ENCODE data around the gene SHMT1.
A peak's percentile ranks its signal among the peaks of the same experiment; 100 is the strongest.
"Not testable (repeated sequence)": the region's sequence is repeated elsewhere in the genome, so short reads cannot be mapped to it uniquely, and the experiment has no call there.

The SHMT1 gene

DNA sequence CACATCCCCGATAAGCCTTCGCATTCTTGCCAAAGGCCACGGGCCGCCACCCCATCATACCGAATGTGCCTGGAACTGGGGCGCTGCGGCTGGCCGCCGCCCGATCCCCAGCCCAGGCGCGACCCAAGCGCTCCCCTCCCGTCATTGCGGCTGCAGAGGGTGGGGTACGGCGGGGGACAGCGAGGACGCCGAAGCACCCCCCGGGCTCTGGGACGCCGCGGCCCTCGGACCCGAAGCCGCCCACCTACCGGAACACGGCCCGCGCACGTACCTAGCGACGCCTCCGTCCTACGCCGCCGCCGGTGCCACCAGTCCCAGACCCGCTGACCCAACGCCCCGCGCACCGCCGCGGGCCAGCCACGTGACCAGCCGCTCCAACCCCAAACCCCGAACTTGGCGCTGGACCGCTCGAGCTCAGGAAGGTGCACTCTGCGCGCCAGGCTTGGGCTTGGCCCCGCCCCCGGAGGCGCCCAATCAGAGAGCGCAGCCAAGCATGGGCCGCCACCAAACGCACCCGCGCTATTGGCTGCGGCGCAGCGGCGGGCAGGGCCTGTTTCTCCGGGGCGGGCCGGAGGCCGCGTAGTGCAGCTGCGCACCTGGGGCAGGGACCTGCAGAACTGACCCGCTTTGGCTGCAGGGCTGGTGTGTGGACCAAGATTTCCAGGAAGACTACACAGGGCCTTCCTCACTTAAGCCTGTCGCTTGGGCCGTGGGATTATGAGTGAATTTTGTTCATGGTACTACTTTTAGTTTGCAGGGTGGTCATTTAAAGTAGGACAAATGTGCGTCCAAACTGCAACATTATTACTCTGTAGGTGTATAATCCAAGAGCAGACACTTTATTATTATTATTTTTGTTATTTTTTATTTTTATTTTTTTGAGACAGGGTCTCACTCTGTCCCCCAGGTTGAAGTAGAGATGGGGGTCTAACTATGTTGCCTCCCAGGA lies at the start of gene SHMT1:
SHMT1 (minus strand) TSS at position 450 of the 949 bp plus-strand sequence. CDS start 7,569 bp downstream, outside the sequence.
- DNase-seq: peak; percentile 52

DNA sequence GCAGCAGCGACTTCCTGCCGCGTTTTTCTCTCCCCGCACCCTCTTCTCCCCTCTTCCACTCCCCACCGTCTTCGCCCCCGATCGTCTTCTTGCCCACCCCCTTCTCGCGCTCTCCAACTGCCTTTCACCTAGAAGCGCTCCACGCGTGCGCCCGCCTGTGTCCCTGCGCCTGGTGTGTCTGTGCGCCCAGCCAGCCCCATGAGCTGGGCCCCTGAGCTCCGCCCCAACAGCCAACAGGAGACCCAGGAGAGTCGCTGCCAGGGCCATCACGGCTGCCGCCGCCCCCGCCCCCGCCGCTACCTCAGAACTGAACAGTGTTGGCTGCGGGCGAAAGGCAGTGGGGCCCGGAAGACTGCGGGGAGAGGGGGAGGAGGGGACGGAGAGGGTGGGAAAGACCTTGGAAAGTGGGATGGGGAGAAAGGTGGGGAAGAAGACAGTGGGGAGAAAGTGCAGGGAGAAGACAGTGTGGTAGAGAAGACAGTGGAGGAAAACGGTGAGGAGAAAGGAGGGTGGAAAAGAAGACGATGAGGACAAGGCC lies 48.7 kb upstream of the SHMT1 start:
- DNase-seq: not testable (repeated sequence)

DNA sequence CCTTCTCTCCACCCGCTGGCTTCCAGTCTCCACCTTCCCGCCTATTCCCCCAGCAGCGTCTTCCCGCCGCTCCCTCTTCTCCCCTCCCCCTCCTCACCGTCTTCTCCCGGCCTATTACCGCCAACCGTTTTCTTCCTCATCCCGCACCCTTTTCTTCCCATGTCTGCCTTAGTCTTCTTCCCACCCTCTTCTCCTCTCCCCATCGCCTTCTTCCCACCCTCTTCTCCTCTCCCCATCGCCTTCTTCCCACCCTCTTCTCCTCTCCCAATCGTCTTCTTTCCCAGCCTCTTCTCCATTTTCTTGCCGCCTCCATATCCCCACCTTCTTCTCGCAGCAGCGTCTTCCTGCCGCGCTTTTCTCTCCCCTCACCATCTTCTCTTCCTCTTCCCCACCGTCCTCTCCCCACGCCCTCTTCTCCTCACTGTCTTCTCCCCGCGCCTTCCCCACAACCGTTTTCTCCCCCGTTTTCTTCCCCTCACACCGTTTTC lies 48.1 kb upstream of the SHMT1 start:
- not testable (repeated sequence) for DNase-seq

DNA sequence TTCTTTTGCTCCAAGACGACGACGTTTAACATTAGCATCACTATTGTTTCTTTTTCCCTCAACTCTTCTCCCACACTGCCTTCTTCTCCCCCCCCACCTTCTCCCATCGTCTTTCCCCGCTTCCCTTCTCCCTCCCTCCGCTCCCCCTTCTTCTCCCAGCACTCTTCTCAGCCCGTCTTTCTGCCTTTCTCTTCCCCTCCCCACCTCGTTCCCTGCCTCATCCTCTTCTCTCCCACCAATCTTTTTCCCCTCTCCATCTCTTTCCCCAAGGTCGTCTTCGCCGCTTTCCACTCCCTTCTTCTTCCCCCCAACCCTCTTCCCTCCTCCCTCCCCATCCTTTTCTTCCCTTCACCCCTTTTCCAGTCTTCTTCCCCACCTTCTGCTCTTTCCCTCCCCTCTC lies 47.4 kb upstream of the SHMT1 start:
- DNase-seq: not testable (repeated sequence)

DNA sequence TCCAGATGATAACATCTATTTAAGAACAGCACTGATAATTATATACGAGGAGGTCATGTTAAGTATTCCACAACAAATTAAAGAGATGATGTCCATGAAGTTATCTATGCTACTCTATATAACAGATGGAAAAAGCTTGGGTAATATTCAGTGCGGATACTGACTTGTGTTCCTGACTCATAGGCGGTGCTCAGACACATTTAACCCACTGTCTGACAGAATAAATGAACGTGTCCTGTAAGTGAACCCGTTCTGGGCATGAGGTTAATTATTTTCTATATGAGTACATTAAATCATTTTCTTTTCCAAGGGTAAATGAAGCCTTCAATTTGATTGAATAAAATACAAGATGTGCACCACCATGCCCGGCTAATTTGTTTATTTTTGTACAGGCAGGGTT lies 46.0 kb upstream of the SHMT1 start:
- DNase-seq: not testable (repeated sequence)

DNA sequence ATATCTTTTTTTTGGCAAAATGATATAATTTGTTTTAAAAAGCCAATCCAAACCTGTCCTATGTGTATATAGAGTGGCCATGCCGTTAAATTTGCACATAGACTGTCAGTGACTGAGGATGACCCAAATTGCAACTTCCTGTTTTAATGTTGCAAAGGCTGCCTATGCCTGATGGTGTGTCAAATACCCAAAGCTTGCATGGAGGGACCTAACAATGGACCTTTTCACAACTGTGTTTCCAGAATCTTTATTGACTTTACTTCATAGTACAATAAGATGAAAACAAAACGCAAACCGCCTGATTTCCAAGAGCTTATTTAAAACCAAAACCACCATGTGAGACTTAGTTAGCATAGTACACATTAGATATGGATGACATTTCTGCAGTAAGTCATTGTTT lies 45.6 kb upstream of the SHMT1 start:
- not testable (repeated sequence) for DNase-seq

DNA sequence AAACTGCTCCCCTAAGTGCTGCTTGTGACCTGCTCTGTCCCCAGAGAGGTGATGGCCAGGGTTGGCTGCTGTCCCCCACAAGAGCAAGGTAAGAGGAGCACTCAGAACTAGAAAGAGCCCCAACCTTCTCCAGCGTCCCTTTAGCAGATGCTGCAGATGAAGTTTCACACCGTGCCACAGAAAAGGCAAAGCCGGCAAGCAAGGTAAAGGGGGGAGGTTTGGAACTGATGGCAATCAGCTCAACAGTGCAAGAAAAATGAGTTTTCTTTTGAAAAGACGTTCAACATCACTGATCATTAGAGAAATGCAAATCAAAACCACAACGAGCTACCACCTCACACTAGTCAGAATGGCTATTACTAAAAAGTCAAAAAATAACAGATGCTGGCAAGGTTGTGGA lies 40.3 kb upstream of the SHMT1 start:
- DNase-seq: not testable (repeated sequence)

DNA sequence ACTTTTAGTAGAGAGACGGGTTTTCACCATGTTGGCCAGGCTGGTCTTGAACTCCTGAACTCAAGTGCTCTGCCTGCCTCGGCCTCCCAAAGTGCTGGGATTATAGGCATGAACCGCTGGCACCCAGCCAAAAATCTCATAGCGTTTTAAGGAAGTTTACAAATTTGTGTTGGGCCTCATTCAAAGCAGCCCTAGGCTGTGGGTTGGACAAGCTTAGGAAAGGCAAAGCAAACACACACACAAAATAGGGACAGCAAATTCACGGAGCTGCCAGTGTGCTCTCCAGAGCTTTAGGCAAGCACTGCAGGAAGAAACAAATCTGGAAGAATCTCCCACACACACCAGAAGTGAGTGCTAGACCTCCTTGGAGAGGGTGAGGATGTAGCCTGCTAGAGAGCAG lies 39.8 kb upstream of the SHMT1 start:
- DNase-seq: not testable (repeated sequence)

DNA sequence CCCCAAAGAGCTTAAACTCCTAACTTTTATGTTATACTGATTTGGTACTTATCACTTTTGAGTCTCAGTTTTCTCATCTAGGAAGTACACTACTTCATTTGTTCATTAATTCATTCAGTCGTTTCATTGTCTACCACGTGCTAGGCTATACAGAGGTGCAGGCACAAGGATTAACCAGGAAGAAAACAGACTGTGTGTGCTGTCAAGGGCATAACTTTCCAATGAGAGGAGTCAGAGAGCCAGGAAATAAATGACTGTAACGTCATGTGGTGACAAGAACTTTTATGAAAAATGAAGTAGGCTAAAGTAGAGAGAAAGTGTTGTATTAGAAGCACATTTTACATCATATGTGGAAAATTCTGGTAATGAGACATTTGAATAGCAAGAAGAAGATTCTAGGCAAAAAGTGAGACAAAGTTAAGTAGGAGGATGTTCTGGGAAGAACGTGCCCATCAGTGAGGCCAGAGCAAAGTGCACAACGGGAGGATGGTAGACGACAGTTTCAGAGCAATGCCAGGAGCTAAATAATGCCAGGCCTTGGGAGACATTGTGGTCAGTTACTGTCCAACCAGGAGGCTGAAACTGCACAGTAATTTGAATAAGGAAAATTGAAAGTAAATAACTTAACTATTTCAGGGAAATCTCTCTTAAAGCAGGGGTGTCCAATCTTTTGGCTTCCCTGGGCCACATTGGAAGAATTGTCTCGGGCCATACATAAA lies 38.7 kb upstream of the SHMT1 start:
- not testable (repeated sequence) for DNase-seq

DNA sequence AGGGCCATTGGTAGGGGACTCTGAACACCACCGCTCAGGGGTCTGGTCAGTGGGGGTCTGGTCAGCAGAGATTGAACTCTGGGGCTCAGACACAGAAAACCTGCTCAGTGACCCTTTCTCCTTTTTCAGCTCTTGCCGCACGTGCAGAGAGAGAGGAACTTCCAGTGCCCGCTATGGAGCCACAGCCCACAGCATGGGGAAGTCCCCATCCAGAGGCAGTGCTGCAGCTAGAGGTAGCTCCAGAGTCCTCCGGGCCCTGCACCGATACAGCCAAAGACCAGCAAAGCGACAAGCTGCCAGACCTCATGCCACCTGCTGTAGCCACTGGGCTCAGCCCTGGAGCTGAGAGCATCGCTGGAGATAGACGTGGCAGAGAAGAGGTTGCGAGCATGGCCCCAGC lies 25.4 kb upstream of the SHMT1 start:
- not testable (repeated sequence) for DNase-seq

DNA sequence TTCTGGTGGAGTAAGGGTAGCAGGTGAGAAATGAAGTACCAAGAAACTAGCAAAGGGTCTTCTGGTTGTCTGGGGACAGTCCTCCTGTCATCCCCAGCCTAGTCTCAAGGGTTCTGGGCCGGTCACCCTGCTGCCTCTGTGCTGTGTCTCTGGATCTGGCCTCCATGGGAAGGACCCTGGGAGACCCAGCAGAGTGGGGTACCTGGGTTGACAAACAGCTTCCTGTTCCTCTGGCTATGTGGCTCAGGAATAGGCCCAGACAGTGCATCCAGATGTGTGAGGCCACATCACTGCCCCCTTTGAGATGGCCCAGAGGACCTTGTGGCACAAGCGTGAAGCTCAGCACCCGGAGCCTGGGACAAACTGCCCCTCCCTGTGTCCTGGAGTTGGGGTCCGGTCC lies 24.9 kb upstream of the SHMT1 start:
- DNase-seq: not testable (repeated sequence)

DNA sequence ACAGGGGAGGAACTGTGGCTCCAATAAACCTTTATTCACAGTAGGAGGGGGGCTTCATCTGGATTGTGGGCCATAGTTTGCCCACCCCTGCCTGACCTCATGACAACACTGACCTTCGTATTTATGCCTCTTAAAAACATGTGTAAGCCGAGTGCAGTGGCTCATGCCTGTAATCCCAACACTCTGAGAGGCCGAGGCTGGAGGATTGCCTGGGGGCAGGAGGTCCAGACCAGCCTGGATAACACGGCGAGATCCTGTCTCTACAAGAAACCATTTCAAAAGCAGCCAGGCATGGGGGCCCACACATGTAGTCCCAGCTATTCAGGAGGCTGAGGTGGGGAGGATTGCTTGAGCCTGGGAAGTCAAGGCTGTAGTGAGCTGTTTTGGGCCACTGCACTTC lies 24.2 kb upstream of the SHMT1 start:
- DNase-seq: not testable (repeated sequence)

DNA sequence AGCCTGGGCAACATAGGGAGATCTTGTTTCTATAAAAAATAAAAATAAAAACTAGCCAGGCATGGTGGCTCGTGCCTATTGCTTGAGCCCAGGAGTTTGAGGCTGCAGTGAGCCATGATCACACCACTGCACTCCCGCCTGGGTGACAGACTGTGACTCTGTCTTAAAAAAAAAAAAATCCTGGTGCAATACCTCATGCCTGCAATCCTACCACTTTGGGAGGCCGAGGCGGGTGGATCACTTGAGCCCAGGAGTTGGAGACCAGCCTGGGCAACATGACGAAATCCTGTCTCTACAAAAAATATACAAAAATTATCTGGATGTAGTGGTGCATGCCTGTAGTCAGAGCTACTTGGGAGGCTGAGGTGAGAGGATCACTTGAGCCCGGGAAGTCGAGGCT lies 20.9 kb upstream of the SHMT1 start:
- DNase-seq: not testable (repeated sequence)

DNA sequence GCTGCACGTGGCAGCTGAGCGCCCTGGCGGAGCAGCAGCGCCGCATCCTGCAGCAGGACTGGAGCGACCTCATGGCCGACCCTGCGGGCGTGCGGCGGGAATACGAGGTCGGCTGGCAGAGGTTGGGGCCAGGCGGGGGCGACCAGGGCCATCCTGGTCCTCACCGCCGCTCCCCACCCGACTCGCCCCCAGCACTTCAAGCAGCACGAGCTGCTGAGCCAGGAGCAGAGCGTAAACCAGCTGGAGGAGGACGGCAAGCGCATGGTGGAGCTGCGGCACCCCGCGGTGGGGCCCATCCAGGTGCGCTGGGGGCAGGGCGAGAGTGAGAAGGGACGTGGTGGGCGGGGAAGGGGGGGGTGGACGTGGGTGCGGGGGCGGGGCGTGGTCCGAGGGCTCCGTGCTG lies 19.7 kb upstream of the SHMT1 start:
- not testable (repeated sequence) for DNase-seq

DNA sequence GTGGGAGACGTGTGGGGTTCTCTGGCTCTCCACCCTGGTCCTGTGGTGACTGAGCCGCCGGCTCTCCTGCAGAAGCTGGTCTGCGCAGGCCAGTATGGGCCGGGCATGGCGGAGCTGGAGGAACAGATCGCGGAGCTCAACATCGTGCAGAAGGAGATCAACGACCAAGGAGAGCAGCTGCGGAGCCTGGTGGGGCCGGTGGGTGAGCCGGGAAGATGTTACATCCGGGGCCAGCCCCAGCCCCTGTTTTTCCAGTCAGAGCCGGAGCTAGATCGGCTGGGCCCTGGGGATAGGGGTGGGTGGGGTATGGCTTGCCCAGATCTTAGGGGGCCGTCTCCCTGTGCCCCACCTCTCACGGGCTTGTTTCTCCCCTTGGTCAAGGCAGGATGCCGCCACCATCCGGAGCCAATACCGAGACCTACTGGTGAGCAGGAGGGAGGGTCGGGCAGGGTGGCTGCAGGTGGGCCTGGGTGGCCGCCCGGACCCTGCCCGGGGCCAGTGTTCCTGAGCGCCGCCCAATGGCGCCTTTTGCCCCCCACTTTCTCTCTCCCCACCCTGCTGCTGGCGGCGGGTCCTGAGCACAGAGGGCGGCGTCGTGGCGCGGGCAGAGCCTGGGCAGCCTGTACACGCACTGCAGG lies 19.2 kb upstream of the SHMT1 start:
- DNase-seq: no peak

DNA sequence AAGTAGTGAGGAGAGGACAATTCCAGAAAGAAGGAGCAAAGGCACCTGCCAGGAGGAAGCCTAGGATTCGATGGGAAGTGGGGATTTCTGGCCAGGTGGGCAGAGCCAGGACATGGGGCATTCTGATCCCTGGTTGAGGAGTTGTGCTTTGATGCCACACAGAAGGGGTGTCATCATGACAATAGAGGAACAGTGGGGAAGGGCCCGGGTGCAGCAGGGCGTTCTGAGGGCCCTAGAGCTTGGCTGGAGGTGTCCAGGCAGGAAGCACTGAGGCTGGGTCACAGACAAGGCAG lies 18.5 kb upstream of the SHMT1 start:
- DNase-seq: no peak

DNA sequence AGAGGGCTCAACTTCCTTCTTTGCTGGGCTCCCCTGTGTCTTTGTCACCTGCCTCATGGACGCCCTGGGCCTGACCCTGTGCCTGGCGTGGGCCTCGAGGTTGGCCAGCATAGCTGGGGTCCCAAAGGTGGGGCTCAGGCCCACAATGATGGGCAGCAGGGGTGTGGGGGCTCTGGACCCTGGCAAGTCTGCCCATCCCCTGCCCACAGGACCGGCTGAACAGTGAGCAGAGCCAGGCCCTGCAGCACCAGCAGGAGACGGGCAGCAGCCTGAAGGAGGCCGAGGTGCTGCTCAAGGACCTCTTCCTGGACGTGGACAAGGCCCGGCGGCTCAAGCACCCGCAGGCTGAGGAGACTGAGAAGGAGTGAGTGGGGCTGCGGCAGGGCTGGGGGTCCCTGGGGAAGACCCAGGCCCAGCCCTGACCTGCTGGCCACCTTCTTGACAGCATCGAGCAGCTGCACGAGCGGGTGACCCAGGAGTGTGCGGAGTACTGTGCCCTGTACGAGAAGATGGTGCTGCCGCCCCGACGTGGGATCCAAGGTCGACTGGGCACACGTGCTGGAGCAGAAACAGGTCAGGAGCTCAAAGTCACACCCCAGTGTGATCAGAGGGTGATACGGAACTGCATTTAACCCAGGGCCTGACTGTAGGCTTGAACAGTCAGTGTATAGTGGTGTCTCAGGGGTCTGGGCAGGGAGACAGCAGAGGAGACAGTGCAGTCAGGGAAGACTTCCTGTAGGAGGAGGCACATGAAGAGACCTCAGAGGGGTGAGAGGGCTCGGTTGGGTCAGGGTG lies 18.0 kb upstream of the SHMT1 start:
- no peak for DNase-seq

DNA sequence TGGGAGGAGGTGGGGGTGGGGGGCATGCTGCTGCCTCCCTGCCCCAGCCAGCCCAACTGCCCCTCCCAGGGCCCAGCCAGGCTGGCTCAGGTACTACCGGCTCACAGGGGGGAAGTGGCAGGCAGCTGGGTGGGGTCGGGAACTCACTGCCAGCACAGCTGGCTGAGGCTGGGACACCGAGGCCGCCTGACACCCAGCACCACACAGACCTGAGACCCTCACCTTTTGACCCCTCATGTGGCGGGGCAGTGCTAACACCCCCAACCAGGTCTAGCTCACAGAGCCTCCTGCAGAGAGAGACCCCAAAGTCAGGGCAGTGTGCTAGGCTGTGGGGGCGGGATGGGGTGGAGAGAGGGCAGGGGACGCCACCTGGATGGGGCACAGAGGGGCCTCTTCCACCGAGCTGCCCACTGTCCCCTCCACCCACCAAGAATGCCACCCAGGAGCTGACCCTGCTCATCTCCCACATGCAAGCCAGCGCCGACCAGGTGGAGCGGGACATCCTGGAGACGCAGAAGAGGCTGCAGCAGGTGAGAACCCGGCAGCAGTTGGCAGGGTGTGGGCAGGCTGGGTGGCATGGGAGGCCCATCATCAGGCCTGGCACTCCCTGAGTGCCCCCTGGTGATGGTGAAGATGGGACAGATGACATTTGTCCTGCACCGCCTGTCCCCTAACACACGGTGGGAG lies 17.3 kb upstream of the SHMT1 start:
- no peak for DNase-seq

DNA sequence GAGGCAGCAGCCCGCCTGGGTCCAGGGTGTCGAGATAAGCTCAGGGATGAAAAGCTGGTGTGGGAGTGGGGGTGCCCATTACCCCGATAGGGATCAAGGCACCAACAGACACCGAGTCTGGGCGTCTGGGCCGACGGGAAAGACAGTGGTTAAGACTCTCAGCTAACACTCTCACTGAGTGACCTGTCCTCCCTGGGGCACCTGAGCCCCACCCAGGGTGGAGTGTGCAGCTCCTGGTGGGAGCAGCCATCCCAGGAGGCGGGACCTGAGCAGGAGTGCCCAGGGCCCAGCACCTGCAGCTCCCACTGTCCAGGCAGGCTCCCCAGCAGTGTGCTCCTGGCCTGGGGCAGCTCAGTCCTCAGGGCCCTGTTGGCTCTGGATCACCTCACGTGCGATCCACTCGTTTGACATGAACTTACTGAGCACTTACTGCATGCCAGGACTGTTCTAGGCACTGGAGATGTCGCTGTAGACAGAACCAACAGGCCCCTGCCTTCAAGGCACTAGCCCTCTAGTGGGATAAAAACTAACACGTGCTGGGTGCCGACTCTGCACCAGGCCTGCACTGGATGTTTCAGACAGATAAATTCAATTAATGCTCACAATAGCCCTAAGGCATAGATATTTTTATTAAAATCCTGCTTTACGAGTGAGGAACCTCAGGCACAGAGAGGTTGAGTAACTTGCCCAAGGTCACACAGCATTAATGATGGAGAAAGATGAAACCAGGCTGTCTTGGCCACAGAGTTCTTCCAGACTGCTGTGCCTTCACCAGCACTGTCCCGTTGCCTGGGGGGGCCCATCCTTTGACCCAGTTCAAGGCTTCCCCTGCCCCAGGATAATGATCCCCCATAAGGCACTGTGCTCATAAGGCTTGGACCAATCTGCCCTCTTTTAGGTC lies 16.1 kb upstream of the SHMT1 start:
- no peak for DNase-seq

DNA sequence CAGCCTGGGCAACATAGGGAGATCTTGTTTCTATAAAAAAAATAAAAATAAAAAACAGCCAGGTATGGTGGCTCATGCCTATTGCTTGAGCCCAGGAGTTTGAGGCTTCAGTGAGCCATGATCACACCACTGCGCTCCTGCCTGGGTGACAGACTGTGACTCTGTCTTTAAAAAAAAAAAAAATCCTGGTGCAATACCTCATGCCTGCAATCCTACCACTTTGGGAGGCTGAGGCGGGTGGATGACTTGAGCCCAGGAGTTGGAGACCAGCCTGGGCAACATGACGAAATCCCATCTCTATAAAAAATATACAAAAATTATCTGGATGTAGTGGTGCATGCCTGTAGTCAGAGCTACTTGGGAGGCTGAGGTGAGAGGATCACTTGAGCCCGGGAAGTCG lies 15.3 kb upstream of the SHMT1 start:
- DNase-seq: not testable (repeated sequence)

DNA sequence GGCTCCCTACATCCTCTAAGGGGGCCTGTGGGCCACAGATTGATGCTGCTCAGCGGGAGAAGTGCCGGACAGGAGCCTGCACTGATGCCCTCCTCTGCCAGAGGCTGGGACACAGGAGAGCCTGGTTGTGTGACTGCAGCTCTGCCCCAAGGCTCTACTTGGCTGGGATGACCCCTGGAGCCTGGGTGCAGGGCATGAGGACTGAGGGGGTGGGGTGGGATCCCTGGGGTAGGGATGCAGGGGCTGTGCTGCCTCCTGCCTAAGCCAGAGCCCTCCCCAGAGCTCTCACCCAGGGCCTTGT lies 14.8 kb upstream of the SHMT1 start:
- DNase-seq: no peak
